Esophagus squamous epithelium (tissue), 4 donors: ENCODE data around the gene GNAI2.

Experiments used
- POLR2A ChIP-seq, 4 donors: fragments of 450-650 bp; IDR thresholded peaks; one replicate each; pipeline ENCODE4 v1.6.1; 2017; ENCODE audit warnings: antibody characterized with exemption in 4 of 4, mild to moderate bottlenecking in 4 of 4, moderate library complexity in 3 of 4
- TF ChIP-seq, protein P1 (sequence below), 6 experiments: fragments of 450-650 bp in 4 of 6; fragments of 200-600 bp in 2 of 6; sonication (generic) in 2 of 6; IDR thresholded peaks; one replicate each; pipeline ENCODE4 v1.5.1; 2016 to 2019; ENCODE audit warnings: antibody characterized with exemption in 6 of 6, mild to moderate bottlenecking in 4 of 6, moderate library complexity in 4 of 6

- TF ChIP-seq, protein P1, sequence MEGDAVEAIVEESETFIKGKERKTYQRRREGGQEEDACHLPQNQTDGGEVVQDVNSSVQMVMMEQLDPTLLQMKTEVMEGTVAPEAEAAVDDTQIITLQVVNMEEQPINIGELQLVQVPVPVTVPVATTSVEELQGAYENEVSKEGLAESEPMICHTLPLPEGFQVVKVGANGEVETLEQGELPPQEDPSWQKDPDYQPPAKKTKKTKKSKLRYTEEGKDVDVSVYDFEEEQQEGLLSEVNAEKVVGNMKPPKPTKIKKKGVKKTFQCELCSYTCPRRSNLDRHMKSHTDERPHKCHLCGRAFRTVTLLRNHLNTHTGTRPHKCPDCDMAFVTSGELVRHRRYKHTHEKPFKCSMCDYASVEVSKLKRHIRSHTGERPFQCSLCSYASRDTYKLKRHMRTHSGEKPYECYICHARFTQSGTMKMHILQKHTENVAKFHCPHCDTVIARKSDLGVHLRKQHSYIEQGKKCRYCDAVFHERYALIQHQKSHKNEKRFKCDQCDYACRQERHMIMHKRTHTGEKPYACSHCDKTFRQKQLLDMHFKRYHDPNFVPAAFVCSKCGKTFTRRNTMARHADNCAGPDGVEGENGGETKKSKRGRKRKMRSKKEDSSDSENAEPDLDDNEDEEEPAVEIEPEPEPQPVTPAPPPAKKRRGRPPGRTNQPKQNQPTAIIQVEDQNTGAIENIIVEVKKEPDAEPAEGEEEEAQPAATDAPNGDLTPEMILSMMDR (IDR thresholded peaks at IDR 0.05): peak; percentile 97 to 100 (median 99)
- TF ChIP-seq POLR2A (IDR thresholded peaks at IDR 0.05): no peak
Measured at GRCh38 chr3:50272911-50273688, 37.1 kb downstream of the GNAI2 start.
